Fibroblast of gingiva (primary cell): ENCODE data around the gene VILL.

ENCODE experiments used
- DNase-seq: peaks from one replicate; pipeline ENCODE4 v3.0.0-alpha.2; 2011; ENCODE audit warnings: low read depth

Gene VILL

GRCh38 chr3:37990527-37990926, at the start of gene VILL:
Gene VILL (plus strand): TSS chr3:37990786. CDS start chr3:37993673, 2,887 bp downstream.
- no peak for DNase-seq

GRCh38 chr3:37941608-37942508, 48.7 kb upstream of the VILL start:
- DNase-seq, result no peak

- DNase-seq, result no peak
Observed at GRCh38 chr3:37942646-37943045, 47.9 kb upstream of the VILL start.

GRCh38 chr3:37943126-37943525, 47.5 kb upstream of the VILL start:
- no peak for DNase-seq

- DNase-seq, result peak; percentile 65
Observed at GRCh38 chr3:37943631-37944314, 46.8 kb upstream of the VILL start.

DNA sequence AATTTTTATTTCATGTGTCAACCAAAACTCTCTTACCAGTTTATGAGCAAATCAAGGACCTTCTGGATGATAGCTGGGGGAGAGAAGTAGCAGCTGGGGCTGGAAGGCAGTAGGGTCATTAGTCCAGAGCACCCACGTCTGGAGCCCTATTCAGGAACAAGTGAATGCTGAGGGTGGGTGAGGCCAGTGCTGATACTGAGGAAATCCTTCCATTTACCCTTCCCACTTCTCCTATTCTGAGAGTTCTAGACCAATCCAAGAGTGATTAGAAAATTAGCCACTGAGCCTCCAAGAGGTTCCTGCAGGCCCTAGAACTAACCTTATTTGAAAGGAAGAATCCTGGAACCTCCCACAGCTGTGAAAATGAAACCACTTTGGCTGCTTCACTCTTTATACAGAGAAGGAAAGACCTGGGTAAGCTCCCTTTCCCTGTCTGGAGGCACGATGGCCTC, 46.2 kb upstream of the VILL start:
- no peak for DNase-seq

DNA sequence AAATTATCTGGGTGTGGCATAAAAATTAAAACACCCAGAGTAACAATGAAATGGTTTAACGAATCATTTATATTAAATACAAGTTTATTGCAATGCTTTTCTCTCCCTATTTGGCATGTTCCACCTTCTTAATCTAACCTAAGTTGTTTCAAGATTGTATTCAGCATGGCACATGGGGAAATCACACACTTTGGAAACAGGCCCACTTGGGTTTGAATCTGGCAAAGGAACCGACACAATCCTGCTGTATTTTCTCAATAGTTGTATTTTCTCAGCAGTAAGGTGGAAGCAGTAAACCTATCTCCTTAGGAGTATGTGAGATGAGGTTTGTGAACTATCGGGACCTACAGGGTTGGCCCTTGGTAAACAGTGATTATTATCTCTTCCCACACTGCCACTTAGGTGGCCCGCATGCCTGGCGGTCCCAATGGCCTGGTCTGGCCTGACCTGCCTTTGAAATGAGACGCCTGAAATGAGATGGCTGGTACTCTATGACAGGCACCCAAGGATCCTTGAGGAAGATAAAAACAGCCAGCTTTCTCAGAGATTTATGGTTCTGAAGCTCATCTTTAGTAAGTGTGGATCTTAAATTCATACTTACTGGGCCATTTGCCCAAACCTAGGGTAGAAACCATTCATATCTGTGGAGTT, 45.3 kb upstream of the VILL start:
- DNase-seq, result peak; percentile 22

DNA sequence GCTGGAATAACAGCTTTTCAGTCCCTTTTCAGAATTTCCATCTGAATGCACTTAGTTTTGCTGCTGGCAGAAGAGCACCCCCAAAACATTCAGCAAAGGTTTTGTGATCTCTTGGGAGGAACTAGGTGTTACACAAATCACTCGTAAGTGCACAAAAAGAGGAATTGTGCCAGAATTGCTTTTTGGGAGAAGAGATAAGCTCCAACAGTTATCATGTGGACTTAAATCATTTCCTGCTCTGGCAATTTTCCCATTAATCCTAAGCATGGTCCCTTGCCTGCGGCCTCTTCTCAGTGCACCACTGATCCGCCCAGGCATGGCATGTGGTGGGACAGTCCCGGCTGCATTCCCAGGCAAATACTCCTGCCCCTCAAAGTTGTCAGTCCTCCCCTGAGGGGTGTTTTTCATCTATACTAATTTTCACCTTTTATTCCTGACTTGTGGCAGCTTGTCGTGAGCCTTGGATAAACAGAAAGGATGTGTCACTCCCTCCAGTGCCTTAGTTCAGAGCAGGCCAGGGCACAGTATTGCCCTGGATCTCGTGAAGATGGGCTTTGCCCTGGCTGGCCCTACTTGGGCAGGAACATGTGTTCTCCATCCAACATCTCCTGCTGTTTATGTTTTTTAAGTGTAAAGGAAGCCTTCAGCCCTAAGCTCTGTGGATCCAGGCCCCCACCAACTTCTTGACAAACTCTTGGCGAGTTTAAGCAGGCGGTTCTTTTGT, 44.6 kb upstream of the VILL start:
- DNase-seq, result peak; percentile 59

GRCh38 chr3:37946531-37946889, 44.1 kb upstream of the VILL start:
- no peak for DNase-seq

DNA sequence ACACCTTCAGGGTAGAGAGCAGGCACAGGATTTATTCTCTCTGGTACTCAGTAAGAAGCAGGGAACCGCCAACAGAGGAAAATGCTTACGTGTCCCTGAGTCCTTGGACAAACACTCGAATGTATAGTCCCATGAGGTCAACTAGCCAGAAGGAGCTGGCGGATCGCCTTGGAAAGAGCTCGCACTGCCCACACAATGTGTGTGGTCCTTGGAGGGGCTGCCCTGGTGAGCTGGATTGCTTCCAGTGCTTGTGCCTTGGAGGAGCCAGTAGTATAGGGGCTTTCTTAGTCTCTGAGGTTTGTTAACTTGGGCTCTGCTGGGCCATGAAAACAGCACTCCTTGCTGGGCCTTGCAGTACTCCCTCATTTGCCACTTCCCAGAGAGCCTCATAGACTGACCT, 40.7 kb upstream of the VILL start:
- no peak for DNase-seq

- DNase-seq, result no peak
Observed at GRCh38 chr3:37952564-37952963, 38.0 kb upstream of the VILL start.

- DNase-seq, result no peak
Observed at GRCh38 chr3:37953226-37953625, 37.4 kb upstream of the VILL start.

DNA sequence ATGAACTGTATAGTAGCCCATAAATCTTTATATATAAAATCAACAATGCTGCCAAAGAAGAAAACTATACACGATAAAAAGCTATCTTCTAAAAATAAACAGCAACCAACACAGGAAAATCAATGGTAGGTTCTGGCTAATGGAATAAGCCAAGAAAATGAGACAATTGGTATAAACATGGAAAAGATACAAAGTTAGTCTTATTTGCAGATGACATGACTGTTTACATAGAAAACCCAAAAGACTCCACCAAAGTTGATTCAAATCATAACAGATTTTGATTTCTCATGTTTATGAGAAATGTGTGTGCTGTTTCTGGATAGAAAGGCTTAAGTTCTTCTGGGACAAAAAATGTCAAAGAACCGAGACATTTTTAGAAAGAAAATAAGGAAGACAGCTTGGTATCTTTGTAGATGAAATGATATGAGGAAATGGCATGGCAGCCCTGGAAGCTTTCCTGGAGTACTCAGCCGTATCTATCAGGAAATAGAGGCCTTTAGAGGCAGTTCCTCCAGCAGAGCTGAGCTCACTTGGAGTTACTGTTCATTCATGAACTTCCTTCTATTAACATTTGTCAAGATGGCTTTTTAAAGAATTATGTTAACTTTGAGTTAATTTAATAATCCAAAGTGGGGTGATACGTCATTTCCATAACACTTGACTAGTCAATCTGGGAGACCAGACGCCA, 36.7 kb upstream of the VILL start:
- no peak for DNase-seq

GRCh38 chr3:37954881-37955280, 35.7 kb upstream of the VILL start:
- DNase-seq, result no peak

DNA sequence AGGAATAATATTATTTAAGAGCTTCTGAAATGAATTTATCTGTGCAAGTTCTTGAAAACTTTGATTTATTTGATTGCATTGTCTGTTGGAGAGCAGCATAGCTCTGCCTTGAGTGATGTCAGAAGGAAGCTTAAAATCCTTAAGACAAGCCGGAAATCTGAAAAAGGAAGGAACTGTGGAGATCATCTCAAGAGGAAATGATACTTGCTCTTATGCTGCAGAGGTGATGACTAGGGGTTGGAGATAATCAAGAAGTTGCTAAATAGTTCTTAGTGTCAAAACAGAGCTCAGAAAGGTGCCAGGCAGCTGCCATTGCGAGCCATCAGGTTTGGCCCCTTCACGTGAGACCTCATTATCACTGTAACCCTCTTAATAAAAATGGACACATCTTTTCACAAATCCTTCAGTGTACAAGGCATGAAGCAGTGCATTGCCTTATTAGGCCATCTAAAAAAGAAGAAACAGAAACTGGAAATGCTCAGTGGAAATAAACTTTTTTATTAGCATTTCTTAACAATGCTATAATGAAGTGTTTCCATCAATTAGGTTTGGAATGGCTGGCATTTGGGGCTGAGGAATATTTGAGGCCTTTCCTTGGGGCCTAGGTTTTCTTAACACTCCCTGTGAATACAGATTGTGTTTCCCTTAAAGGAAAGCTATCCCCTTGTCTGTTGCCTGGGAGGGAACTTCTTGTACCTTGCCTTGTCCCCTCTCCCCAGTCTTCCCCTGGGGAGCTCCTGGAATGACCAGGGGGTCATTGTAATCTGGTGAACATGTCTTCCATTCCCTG, 34.5 kb upstream of the VILL start:
- no peak for DNase-seq

DNA sequence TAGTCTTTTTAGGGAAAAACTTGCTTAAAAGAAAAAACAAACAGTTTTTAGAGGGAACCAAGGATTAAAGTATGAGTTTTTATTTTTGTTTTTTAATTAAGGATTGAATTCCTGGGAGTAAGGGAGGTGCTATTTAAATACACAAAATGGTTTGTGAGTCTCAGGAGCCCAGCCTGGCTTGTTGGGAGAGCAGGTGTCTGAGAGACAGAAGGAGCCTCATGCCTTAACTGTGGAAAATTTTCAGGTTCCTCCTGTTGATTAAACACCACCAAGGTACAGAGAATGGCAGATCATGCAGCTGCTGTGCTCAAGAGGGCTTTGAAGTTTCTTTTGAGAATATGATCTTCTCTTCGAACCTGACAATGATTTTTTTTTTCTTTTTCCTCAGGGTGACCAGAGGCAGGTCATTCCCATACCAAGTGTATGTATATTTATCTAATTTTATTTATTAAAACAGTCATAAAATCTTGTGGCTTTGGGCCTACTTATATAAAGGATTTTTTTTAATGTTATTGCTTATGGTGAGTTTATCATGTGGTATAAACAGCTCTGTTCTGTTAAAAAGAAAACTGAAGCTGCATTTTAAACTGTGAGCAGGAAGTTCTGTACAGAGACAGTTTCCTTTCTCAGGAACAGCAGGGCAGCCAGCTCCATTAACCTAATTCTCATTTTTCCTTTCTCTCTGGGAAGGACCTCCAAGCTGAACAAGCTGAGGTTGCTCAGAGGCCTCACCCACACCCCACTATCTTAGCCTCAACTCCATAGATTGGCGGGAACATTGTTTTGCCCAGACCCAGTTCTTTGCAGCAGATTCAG, 33.7 kb upstream of the VILL start:
- DNase-seq, result no peak

DNA sequence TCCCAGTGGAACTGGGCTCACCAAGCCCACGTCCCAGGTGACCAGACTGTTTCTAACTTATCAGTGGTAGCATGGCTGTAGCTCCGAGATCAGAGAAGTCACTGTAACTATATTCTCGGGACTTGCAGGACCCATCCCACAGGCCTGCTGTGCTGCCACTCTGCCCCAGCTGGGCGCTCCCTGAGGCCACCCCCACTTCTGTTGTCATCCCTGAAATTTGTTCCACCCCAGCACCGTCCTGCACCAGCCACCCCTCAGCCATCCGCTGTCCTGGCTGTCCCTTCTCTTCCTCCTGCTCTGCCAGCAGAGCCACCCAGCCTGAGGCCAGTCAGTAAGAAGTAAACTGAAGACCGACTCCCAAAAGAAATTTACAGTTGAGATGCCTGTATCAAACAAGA, 33.0 kb upstream of the VILL start:
- DNase-seq, result no peak

DNA sequence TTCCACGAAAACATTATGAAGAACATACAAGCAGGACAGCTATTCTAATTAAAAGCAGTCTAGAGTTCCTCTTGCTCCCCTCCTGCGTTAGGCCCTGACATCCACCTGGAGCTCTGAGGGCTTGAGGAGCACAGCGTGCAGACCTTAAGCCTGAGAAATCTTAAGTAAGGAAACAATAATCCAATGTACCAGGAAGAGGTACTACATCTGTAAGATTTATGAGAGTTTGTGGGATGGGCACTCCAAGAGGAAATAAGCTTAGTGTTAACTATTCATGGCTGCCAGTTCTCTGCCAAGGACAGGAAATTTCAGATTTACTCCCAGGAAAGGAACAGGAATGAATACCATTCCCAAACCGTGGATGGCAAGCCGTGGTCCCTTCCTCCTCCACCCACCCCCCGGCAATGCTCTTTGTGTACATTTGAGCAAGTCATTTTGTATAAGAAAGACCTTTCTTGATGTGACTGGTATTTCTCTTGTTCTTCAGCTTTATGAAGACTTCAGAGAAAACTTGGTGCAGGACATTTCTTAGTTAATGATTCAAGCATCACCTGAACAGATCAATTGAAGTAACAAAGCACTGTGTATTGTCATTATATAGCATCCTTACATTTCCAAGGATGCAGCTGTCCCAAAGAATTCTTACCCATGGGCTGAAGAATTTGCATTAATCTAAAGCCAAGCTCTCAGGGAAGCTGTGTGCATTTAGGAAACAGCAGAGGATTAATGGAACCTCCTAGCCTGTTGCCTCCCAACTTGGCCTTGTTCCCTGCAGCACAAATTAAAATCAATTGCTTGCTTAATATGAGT, 28.8 kb upstream of the VILL start:
- no peak for DNase-seq

DNA sequence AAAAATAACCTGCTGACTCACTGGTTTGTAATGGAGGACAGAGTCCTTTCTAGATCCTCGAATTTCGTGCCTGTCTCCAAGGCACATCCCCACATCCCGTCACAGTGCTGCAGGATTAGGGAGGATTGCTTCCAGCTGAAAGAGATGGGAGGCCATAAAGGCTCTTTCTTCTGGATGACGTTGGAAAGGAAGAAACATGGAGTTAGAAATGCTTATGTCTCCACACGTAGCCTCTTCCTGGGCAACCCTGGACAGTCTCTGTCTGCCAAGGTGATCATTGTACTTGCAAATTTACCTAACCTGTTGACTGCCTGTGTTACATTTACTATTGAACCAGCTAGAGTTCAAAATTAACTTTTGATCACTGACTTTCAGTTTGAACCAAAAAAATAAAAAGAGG, 27.6 kb upstream of the VILL start:
- no peak for DNase-seq
